ENCODE data around the gene XPO5. TPM values are rescaled to one million over a fixed set of nuclear protein-coding genes. Genes with fewer than 3 reads are reported as not detected.

Gene XPO5
- total RNA-seq, 1 experiment from 2014 or later = 114 TPM

- H3K23ac ChIP-seq (ENCODE audit: insufficient read length, low read depth, low read length) = no peak overlapping the region
- no peaks in the 10 kb centered on the region for H3K27me3 ChIP-seq (ENCODE audit: insufficient read depth, low read length)
- H3K79me2 ChIP-seq (ENCODE audit: insufficient read depth, low read length) = peaks cover 6% of the 10 kb centered on the region; the same call in 1 of the 2 replicates
- Mint-ChIP-seq H3K4me1 (peaks cover 18 to 23% of the 10 kb centered on the region in 2 experiments), H3K27ac (peak overlapping the region in 2 of 3 experiments; percentile 20 to 73; a peak in 4 of 7 replicates), H3K9me3 (no peaks in the 10 kb centered on the region), H3K27me3 (ENCODE audit: low read depth) (no peaks in the 10 kb centered on the region), H3K4me3 (no peak overlapping the region), H3K36me3 (ENCODE audit: insufficient read depth in 1 of 3, low read depth in 3 of 3) (peaks cover 0 to 4% (median 0%) of the 10 kb centered on the region in 3 experiments; a peak in 3 of 7 replicates)
- H2BK15ac ChIP-seq (ENCODE audit: low read depth, low read length) = no peak overlapping the region
- no peak overlapping the region for H2BK120ac ChIP-seq (ENCODE audit: low read depth, low read length, poor library complexity, severe bottlenecking)
- WGBS (ENCODE audit: extremely low coverage, insufficient read length, low lambda C conversion rate) = no CpG with 5 or more reads among the region's 4 CpGs
- no peak overlapping the region for H3K18ac ChIP-seq (ENCODE audit: insufficient read length, low read depth, low read length)
- no peak overlapping the region for H3K4ac ChIP-seq (ENCODE audit: low read depth, low read length)
- H4K5ac ChIP-seq (ENCODE audit: insufficient read length, low read depth, low read length) = no peak overlapping the region
- H3K4me1 ChIP-seq (ENCODE audit: insufficient read depth, low read length) = peaks cover 3% of the 10 kb centered on the region; the same call in 1 of the 2 replicates
- no peak overlapping the region for H2BK5ac ChIP-seq (ENCODE audit: insufficient read length, low read length)
- no peaks in the 10 kb centered on the region for H3K9me3 ChIP-seq (ENCODE audit: control insufficient read depth, low read depth, low read length)
- H3T11ph ChIP-seq (ENCODE audit: low read length) = no peak overlapping the region
- no peak overlapping the region for H4K91ac ChIP-seq (ENCODE audit: insufficient read length, low read depth, low read length)
- no peak overlapping the region for H4K8ac ChIP-seq (replicated peaks; ENCODE audit: insufficient read length, low read depth, low read length)
- H3K23me2 ChIP-seq (ENCODE audit: insufficient read length, low read depth, low read length, poor library complexity, severe bottlenecking) = no peaks in the 10 kb centered on the region
- no peak overlapping the region for H2BK20ac ChIP-seq (ENCODE audit: low read depth, low read length, poor library complexity, severe bottlenecking)
- no peak overlapping the region for H3K4me2 ChIP-seq (ENCODE audit: insufficient read depth, insufficient read length, low read length)
- H3K27ac ChIP-seq (ENCODE audit: insufficient read length, low read depth, low read length) = no peak overlapping the region
- H3K9ac ChIP-seq (ENCODE audit: extremely low read depth, insufficient read length, low read length) = no peak overlapping the region
- H2BK12ac ChIP-seq (ENCODE audit: insufficient read length, low read depth, low read length) = no peak overlapping the region
- no peak overlapping the region for H3K14ac ChIP-seq (ENCODE audit: insufficient read depth, low read length)
- no peak overlapping the region for H2AK5ac ChIP-seq (ENCODE audit: insufficient read length, low read length)
- TF ChIP-seq CTCF (conservative IDR thresholded peaks at IDR 0.05) = no peak
- H3K56ac ChIP-seq (ENCODE audit: insufficient read length, low read depth, low read length) = no peak overlapping the region
- H2AFZ ChIP-seq (ENCODE audit: low read length) = no peak overlapping the region
- DNase-seq = no peak
- no peaks in the 10 kb centered on the region for H4K20me1 ChIP-seq (ENCODE audit: control insufficient read depth, insufficient read depth, insufficient read length)
- H3K79me1 ChIP-seq (ENCODE audit: insufficient read depth, low read depth, low read length, poor library complexity, severe bottlenecking) = peaks cover 16% of the 10 kb centered on the region
Observed at GRCh38 chr6:43488667-43489276, 87.1 kb downstream of the XPO5 start.
